ENCODE results near the gene LUZP4.
"Not testable (repeated sequence)": the region's sequence is repeated elsewhere in the genome, so short reads cannot be mapped to it uniquely, and the experiment has no call there.

Gene LUZP4

GRCh38 chrX:115289465-115289864, at the start of gene LUZP4:
Gene LUZP4 (plus strand): TSS chrX:115289715. CDS start chrX:115289760, 45 bp downstream.
- DNase-seq = no peak

GRCh38 chrX:115251458-115252233, 37.9 kb upstream of the LUZP4 start:
- DNase-seq = no peak

GRCh38 chrX:115255003-115255402, 34.5 kb upstream of the LUZP4 start:
- DNase-seq = no peak

- DNase-seq = no peak
Observed at GRCh38 chrX:115257711-115258110, 31.8 kb upstream of the LUZP4 start.

- DNase-seq = no peak
Observed at GRCh38 chrX:115259238-115259875, 30.2 kb upstream of the LUZP4 start.

GRCh38 chrX:115260330-115260729, 29.2 kb upstream of the LUZP4 start:
- no peak for DNase-seq

- DNase-seq = no peak
Observed at GRCh38 chrX:115261148-115261547, 28.4 kb upstream of the LUZP4 start.

- no peak for DNase-seq
Observed at GRCh38 chrX:115264009-115264408, 25.5 kb upstream of the LUZP4 start.

- peak; percentile 2 for DNase-seq
Observed at GRCh38 chrX:115266300-115266699, 23.2 kb upstream of the LUZP4 start.

- DNase-seq = peak; percentile 22
Observed at GRCh38 chrX:115268421-115268820, 21.1 kb upstream of the LUZP4 start.

- DNase-seq = no peak
Observed at GRCh38 chrX:115269051-115269683, 20.3 kb upstream of the LUZP4 start.

- no peak for DNase-seq
Observed at GRCh38 chrX:115284877-115285276, 4.6 kb upstream of the LUZP4 start.

- no peak for DNase-seq
Observed at GRCh38 chrX:115297189-115297588, 7.7 kb downstream of the LUZP4 start.

GRCh38 chrX:115311139-115311538, 21.6 kb downstream of the LUZP4 start:
- DNase-seq = no peak

- DNase-seq = no peak
Observed at GRCh38 chrX:115311601-115312001, 22.1 kb downstream of the LUZP4 start.

GRCh38 chrX:115318139-115318538, 28.6 kb downstream of the LUZP4 start:
- no peak for DNase-seq

GRCh38 chrX:115322375-115322774, 32.9 kb downstream of the LUZP4 start:
- no peak for DNase-seq

GRCh38 chrX:115324194-115324593, 34.7 kb downstream of the LUZP4 start:
- DNase-seq = peak; percentile 8

- DNase-seq = not testable (repeated sequence)
Observed at GRCh38 chrX:115329282-115329681, 39.8 kb downstream of the LUZP4 start.

- DNase-seq = peak; percentile 70
Observed at GRCh38 chrX:115330498-115331168, 41.1 kb downstream of the LUZP4 start.

GRCh38 chrX:115332832-115333231, 43.3 kb downstream of the LUZP4 start:
- no peak for DNase-seq

- peak; percentile 14 for DNase-seq
Observed at GRCh38 chrX:115333446-115333845, 43.9 kb downstream of the LUZP4 start.

GRCh38 chrX:115337491-115338144, 48.1 kb downstream of the LUZP4 start:
- DNase-seq = no peak
